ENCODE data around the gene APH1B. TPM values are rescaled to one million over a fixed set of nuclear protein-coding genes. Genes with fewer than 3 reads are reported as not detected.
A peak's percentile ranks its signal among the peaks of the same experiment; 100 is the strongest.
"Not testable (repeated sequence)": the region's sequence is repeated elsewhere in the genome, so short reads cannot be mapped to it uniquely, and the experiment has no call there.

The APH1B gene
- polyA plus RNA-seq, 4 donors: 1.4 to 22.8 (median 3.1) TPM

- peak overlapping the region in 2 of 3 donors; percentile 51 to 88 for H3K27ac ChIP-seq (ENCODE audit: low read depth in 1 of 3, low read length in 2 of 3)
- WGBS, 3 donors: 6 to 35% (median 17%) methylated on average over 5 of the region's 5 CpGs
- FAIRE-seq: no peak
- no peaks in the 10 kb centered on the region for H3K27me3 ChIP-seq (ENCODE audit: control insufficient read depth in 3 of 3, insufficient read depth in 3 of 3, low read length in 3 of 3)
- H3K4me3 ChIP-seq (ENCODE audit: low read depth in 1 of 3, low read length in 3 of 3): no peak overlapping the region
- DNase-seq: peak; percentile 75 to 89
- no peaks in the 10 kb centered on the region for H3K36me3 ChIP-seq (ENCODE audit: control insufficient read depth in 3 of 3, insufficient read depth in 2 of 3, low read depth in 1 of 3, low read length in 3 of 3)
- H3K4me1 ChIP-seq (ENCODE audit: control insufficient read depth in 3 of 3, insufficient read depth in 2 of 3, low read depth in 1 of 3, low read length in 2 of 3): peaks cover 6 to 19% (median 15%) of the 10 kb centered on the region in 3 donors
- H3K9me3 ChIP-seq (ENCODE audit: control insufficient read depth in 2 of 2, insufficient read depth in 1 of 2, low read depth in 1 of 2, low read length in 1 of 2): no peaks in the 10 kb centered on the region
These were observed 42.9 kb upstream of the APH1B start for GRCh38 chr15:63234451-63234870.

DNA sequence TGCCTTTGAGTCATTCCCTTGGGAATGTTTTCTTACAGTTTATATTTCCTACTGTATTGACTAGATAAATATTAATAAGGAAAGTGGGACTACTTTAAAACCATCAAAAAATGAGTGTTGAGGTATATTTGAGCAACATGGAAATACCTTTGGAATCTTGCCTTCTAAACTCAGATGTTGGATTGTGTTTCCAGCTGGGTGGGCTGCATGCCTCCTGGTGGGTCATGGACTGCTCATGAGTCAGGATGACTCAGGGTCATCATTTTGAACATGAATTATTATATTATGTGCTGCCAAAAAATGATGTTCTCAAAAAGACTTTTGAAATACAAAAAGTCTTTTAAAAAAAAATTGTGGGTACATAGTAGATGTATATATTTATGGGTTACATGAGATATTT, 41.1 kb upstream of the APH1B start:
- Histone ChIP-seq H3K36me3 (ENCODE audit: control insufficient read depth in 3 of 3, insufficient read depth in 2 of 3, low read depth in 1 of 3, low read length in 3 of 3) (peaks cover 0 to 2% (median 0%) of the 10 kb centered on the region in 3 donors), H3K27ac (ENCODE audit: low read depth in 1 of 3, low read length in 2 of 3) (no peak overlapping the region), H3K4me1 (ENCODE audit: control insufficient read depth in 3 of 3, insufficient read depth in 2 of 3, low read depth in 1 of 3, low read length in 2 of 3) (peaks cover 6 to 21% (median 15%) of the 10 kb centered on the region in 3 donors), H3K9me3 (ENCODE audit: control insufficient read depth in 2 of 2, insufficient read depth in 1 of 2, low read depth in 1 of 2, low read length in 1 of 2) (no peaks in the 10 kb centered on the region), H3K27me3 (ENCODE audit: control insufficient read depth in 3 of 3, insufficient read depth in 3 of 3, low read length in 3 of 3) (no peaks in the 10 kb centered on the region), H3K4me3 (ENCODE audit: low read depth in 1 of 3, low read length in 3 of 3) (no peak overlapping the region)
- FAIRE-seq: no peak
- no peak for DNase-seq

- H3K27me3 ChIP-seq (ENCODE audit: control insufficient read depth in 3 of 3, insufficient read depth in 3 of 3, low read length in 3 of 3); H3K36me3 ChIP-seq (ENCODE audit: control insufficient read depth in 3 of 3, insufficient read depth in 2 of 3, low read depth in 1 of 3, low read length in 3 of 3); H3K9me3 ChIP-seq (ENCODE audit: control insufficient read depth in 2 of 2, insufficient read depth in 1 of 2, low read depth in 1 of 2, low read length in 1 of 2); FAIRE-seq; H3K4me3 ChIP-seq (ENCODE audit: low read depth in 1 of 3, low read length in 3 of 3); DNase-seq; H3K27ac ChIP-seq (ENCODE audit: low read depth in 1 of 3, low read length in 2 of 3): not testable (repeated sequence)
- H3K4me1 ChIP-seq (ENCODE audit: control insufficient read depth in 3 of 3, insufficient read depth in 2 of 3, low read depth in 1 of 3, low read length in 2 of 3): peaks cover 6 to 21% (median 15%) of the 10 kb centered on the region in 3 donors
- 65 to 78% (median 72%) methylated on average over 1 of the region's 1 CpG for WGBS, 3 donors
These were observed 40.3 kb upstream of the APH1B start for GRCh38 chr15:63237086-63237485.

GRCh38 chr15:63238171-63238570, 39.2 kb upstream of the APH1B start:
- Histone ChIP-seq H3K4me1 (ENCODE audit: control insufficient read depth in 3 of 3, insufficient read depth in 2 of 3, low read depth in 1 of 3, low read length in 2 of 3) (peaks cover 6 to 18% (median 15%) of the 10 kb centered on the region in 3 donors), H3K4me3 (ENCODE audit: low read depth in 1 of 3, low read length in 3 of 3) (no peak overlapping the region), H3K36me3 (ENCODE audit: control insufficient read depth in 3 of 3, insufficient read depth in 2 of 3, low read depth in 1 of 3, low read length in 3 of 3) (peaks cover 0 to 2% (median 0%) of the 10 kb centered on the region in 3 donors), H3K27ac (ENCODE audit: low read depth in 1 of 3, low read length in 2 of 3) (no peak overlapping the region), H3K27me3 (ENCODE audit: control insufficient read depth in 3 of 3, insufficient read depth in 3 of 3, low read length in 3 of 3) (no peaks in the 10 kb centered on the region), H3K9me3 (ENCODE audit: control insufficient read depth in 2 of 2, insufficient read depth in 1 of 2, low read depth in 1 of 2, low read length in 1 of 2) (peaks cover 0 to 4% of the 10 kb centered on the region in 2 donors)
- FAIRE-seq (no peak), DNase-seq (no peak)

GRCh38 chr15:63238796-63239195, 38.6 kb upstream of the APH1B start:
- FAIRE-seq (no peak), DNase-seq (no peak)
- WGBS, 3 donors: 63 to 74% (median 70%) methylated on average over 1 of the region's 1 CpG
- H3K27me3 ChIP-seq (ENCODE audit: control insufficient read depth in 3 of 3, insufficient read depth in 3 of 3, low read length in 3 of 3): no peaks in the 10 kb centered on the region
- H3K4me1 ChIP-seq (ENCODE audit: control insufficient read depth in 3 of 3, insufficient read depth in 2 of 3, low read depth in 1 of 3, low read length in 2 of 3): peaks cover 6 to 16% (median 12%) of the 10 kb centered on the region in 3 donors
- H3K36me3 ChIP-seq (ENCODE audit: control insufficient read depth in 3 of 3, insufficient read depth in 2 of 3, low read depth in 1 of 3, low read length in 3 of 3): peaks cover 0 to 2% (median 0%) of the 10 kb centered on the region in 3 donors
- H3K4me3 ChIP-seq (ENCODE audit: low read depth in 1 of 3, low read length in 3 of 3): no peak overlapping the region
- no peak overlapping the region for H3K27ac ChIP-seq (ENCODE audit: low read depth in 1 of 3, low read length in 2 of 3)
- peaks cover 0 to 8% of the 10 kb centered on the region in 2 donors for H3K9me3 ChIP-seq (ENCODE audit: control insufficient read depth in 2 of 2, insufficient read depth in 1 of 2, low read depth in 1 of 2, low read length in 1 of 2)

DNA sequence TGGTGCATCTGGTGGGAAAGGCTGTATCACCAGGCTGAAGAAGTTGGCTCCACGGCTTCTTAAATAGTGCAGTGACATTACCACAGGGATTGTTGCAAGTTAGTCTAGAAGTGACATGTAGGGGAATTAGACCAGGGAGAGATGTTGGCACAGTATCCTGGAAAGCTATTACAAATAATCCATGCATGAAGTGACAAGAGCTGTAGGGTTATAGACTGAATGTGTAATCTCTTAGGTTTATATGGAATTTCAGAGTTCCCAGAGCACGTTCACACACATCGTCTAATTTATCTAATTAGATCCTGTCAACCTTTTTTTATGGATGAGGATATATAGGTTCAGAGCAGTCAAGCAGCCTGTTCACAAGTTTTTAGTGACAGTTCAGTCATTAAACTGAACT, 37.3 kb upstream of the APH1B start:
- peaks cover 0 to 5% (median 0%) of the 10 kb centered on the region in 3 donors for H3K4me1 ChIP-seq (ENCODE audit: control insufficient read depth in 3 of 3, insufficient read depth in 2 of 3, low read depth in 1 of 3, low read length in 2 of 3)
- H3K27ac ChIP-seq (ENCODE audit: low read depth in 1 of 3, low read length in 2 of 3): no peak overlapping the region
- H3K9me3 ChIP-seq (ENCODE audit: control insufficient read depth in 2 of 2, insufficient read depth in 1 of 2, low read depth in 1 of 2, low read length in 1 of 2): peaks cover 0 to 8% of the 10 kb centered on the region in 2 donors
- FAIRE-seq: no peak
- no peaks in the 10 kb centered on the region for H3K27me3 ChIP-seq (ENCODE audit: control insufficient read depth in 3 of 3, insufficient read depth in 3 of 3, low read length in 3 of 3)
- WGBS, 3 donors: 86 to 95% (median 88%) methylated on average over 3 of the region's 3 CpGs
- H3K36me3 ChIP-seq (ENCODE audit: control insufficient read depth in 3 of 3, insufficient read depth in 2 of 3, low read depth in 1 of 3, low read length in 3 of 3): peaks cover 0 to 2% (median 0%) of the 10 kb centered on the region in 3 donors
- no peak for DNase-seq
- H3K4me3 ChIP-seq (ENCODE audit: low read depth in 1 of 3, low read length in 3 of 3): no peak overlapping the region

GRCh38 chr15:63241316-63241715, 36.1 kb upstream of the APH1B start:
- peaks cover 0 to 5% (median 0%) of the 10 kb centered on the region in 3 donors for H3K4me1 ChIP-seq (ENCODE audit: control insufficient read depth in 3 of 3, insufficient read depth in 2 of 3, low read depth in 1 of 3, low read length in 2 of 3)
- FAIRE-seq: no peak

DNA sequence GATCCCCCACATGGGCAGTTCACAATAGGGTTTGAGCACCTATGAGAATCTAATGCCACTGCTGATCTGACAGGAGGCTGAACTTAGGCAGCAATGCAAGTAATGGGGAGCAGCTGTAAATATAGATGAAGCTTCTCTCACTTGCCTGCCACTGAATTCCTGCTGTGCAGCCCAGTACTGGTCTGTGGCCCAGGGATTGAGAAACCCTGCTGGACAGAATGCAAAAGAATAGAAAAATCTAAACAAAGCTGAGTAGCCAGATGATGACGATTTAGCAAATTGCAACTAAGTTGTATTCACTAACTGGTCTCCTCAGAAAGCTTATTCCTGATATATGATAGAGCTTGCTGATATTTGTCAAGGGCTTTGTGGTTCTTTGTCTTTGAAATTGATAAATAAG, 34.3 kb upstream of the APH1B start:
- H3K27me3 ChIP-seq (ENCODE audit: control insufficient read depth in 3 of 3, insufficient read depth in 3 of 3, low read length in 3 of 3): no peaks in the 10 kb centered on the region

More at GRCh38 chr15:63241316-63241715, 36.1 kb upstream of the APH1B start:
- no peak overlapping the region for H3K27ac ChIP-seq (ENCODE audit: low read depth in 1 of 3, low read length in 2 of 3)
- peaks cover 0 to 8% of the 10 kb centered on the region in 2 donors for H3K9me3 ChIP-seq (ENCODE audit: control insufficient read depth in 2 of 2, insufficient read depth in 1 of 2, low read depth in 1 of 2, low read length in 1 of 2)
- no peak overlapping the region for H3K4me3 ChIP-seq (ENCODE audit: low read depth in 1 of 3, low read length in 3 of 3)
- 94 to 100% (median 95%) methylated on average over 1 of the region's 1 CpG for WGBS, 3 donors
- no peaks in the 10 kb centered on the region for H3K27me3 ChIP-seq (ENCODE audit: control insufficient read depth in 3 of 3, insufficient read depth in 3 of 3, low read length in 3 of 3)
- DNase-seq: no peak
- peaks cover 0 to 7% (median 2%) of the 10 kb centered on the region in 3 donors for H3K36me3 ChIP-seq (ENCODE audit: control insufficient read depth in 3 of 3, insufficient read depth in 2 of 3, low read depth in 1 of 3, low read length in 3 of 3)

DNA sequence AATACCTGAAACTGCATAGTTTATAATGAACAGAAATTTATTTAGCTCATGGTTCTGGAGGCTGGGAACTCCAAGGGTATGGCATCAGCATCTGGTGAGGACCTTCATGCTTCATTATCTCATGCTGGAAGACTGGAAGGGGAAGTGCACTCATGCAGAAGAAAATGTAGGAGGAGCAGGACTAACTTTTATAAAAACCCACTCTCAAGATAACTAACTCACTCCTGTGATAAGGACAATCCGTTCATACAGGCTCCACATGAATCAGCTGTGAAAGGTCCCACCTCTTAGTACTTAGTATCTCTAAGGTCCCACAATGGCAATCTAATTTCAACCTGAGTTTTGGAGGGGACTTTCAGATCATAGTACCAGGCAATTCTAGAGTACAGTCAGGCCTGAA, 33.6 kb upstream of the APH1B start:
- 71 to 85% (median 73%) methylated on average over 1 of the region's 1 CpG for WGBS, 3 donors
- Histone ChIP-seq H3K36me3 (ENCODE audit: control insufficient read depth in 3 of 3, insufficient read depth in 2 of 3, low read depth in 1 of 3, low read length in 3 of 3) (peaks cover 0 to 9% (median 3%) of the 10 kb centered on the region in 3 donors), H3K9me3 (ENCODE audit: control insufficient read depth in 2 of 2, insufficient read depth in 1 of 2, low read depth in 1 of 2, low read length in 1 of 2) (peaks cover 0 to 8% of the 10 kb centered on the region in 2 donors), H3K4me3 (ENCODE audit: low read depth in 1 of 3, low read length in 3 of 3) (no peak overlapping the region), H3K27me3 (ENCODE audit: control insufficient read depth in 3 of 3, insufficient read depth in 3 of 3, low read length in 3 of 3) (no peaks in the 10 kb centered on the region), H3K4me1 (ENCODE audit: control insufficient read depth in 3 of 3, insufficient read depth in 2 of 3, low read depth in 1 of 3, low read length in 2 of 3) (peaks cover 0 to 10% (median 0%) of the 10 kb centered on the region in 3 donors), H3K27ac (ENCODE audit: low read depth in 1 of 3, low read length in 2 of 3) (peak overlapping the region in 1 of 3 donors; percentile 64)
- FAIRE-seq (no peak), DNase-seq (no peak)

More for the DNA sequence above, 34.3 kb upstream of the APH1B start:
- peak overlapping the region in 1 of 3 donors; percentile 64 for H3K27ac ChIP-seq (ENCODE audit: low read depth in 1 of 3, low read length in 2 of 3)
- H3K4me3 ChIP-seq (ENCODE audit: low read depth in 1 of 3, low read length in 3 of 3): no peak overlapping the region
- no peak for FAIRE-seq
- peaks cover 0 to 8% of the 10 kb centered on the region in 2 donors for H3K9me3 ChIP-seq (ENCODE audit: control insufficient read depth in 2 of 2, insufficient read depth in 1 of 2, low read depth in 1 of 2, low read length in 1 of 2)
- WGBS, 3 donors: 74 to 96% (median 85%) methylated on average over 1 of the region's 1 CpG
- H3K36me3 ChIP-seq (ENCODE audit: control insufficient read depth in 3 of 3, insufficient read depth in 2 of 3, low read depth in 1 of 3, low read length in 3 of 3): peaks cover 0 to 9% (median 3%) of the 10 kb centered on the region in 3 donors
- peaks cover 0 to 12% (median 0%) of the 10 kb centered on the region in 3 donors for H3K4me1 ChIP-seq (ENCODE audit: control insufficient read depth in 3 of 3, insufficient read depth in 2 of 3, low read depth in 1 of 3, low read length in 2 of 3)
- DNase-seq: no peak

All from small intestine (tissue), 7 donors.